ENCODE results near the gene EI24. TPM values are rescaled to one million over a fixed set of nuclear protein-coding genes. Genes with fewer than 3 reads are reported as not detected.
A peak's percentile ranks its signal among the peaks of the same experiment; 100 is the strongest.
"Not testable (repeated sequence)": the region's sequence is repeated elsewhere in the genome, so short reads cannot be mapped to it uniquely, and the experiment has no call there.

The EI24 gene
- total RNA-seq: 187 TPM

- DNase-seq (ENCODE audit: low spot score): peak; percentile 93
- peak; percentile 84 for ATAC-seq
Measured at GRCh38 chr11:125568970-125569914, at the start of gene EI24. Gene EI24 (plus strand): TSS chr11:125569477. CDS start chr11:125572528, 3,051 bp downstream.

DNA sequence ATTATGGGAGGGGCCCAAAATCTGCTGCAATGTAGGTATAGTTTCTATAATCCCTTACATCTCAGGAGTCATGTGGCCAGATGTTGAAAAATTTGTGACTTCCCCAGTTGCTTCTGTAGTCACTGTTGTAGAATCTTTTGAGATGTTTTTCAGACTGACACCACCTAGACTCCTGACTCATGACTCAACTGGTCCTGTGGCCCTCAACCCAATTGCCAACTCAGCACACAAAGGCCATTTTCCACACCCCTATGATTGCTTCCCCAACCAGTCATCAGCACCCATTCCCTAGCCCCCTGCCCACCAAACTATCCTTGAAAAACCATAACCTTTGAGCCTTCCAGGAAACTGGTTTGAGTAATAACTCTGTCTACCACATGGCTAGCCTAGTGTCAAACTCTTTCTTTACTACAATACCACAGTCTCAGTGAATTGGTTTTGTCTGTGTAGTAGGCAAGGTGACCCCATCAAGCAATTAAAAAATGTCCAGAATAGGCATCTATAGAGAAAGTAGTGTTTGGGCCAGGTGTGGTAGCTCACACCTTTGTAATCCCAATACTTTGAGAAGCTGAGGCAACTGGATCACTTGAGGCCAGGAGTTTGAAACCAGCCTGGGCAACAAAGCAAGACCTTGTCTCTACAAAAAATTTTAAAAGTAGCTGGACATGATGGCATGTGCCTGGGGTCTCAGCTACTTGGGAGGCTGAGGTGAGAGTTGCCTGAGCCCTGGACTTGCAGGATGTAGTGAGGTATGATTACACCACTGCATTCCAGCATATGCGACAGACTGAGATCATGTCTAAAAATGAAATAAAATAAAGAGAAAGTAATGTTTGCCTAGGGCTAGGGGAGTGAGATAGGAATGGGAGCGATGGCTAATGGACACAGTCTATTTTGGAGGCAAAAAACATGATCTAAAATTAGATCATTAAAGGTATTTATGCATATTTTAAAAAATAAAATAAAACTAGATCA is 49.1 kb upstream of the EI24 start:
- ATAC-seq (no peak), DNase-seq (ENCODE audit: low spot score) (no peak)

GRCh38 chr11:125525303-125525702 is 44.0 kb upstream of the EI24 start:
- DNase-seq (ENCODE audit: low spot score) (no peak), ATAC-seq (no peak)

GRCh38 chr11:125532668-125533067 is 36.6 kb upstream of the EI24 start:
- ATAC-seq: no peak

DNA sequence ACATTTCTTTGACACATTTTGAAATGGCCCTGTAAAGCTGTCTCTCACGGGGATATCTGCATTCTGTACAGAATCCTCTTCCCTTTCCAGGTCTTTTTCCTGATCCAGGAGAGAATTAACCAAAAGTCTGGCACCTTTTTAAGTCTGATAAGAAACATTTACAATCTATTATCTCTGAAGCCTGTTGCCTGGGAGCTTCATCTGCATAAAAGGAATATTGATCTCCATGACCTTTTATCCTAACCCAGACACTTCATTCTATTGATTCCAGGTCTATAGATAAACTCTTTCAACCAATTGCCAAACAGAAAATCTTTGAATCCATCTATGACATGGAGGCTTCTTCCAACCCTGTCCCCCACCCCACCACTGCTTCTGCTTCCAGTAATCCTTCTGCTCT is 33.7 kb upstream of the EI24 start:
- ATAC-seq: no peak

More at GRCh38 chr11:125532668-125533067, 36.6 kb upstream of the EI24 start:
- DNase-seq (ENCODE audit: low spot score): no peak

DNA sequence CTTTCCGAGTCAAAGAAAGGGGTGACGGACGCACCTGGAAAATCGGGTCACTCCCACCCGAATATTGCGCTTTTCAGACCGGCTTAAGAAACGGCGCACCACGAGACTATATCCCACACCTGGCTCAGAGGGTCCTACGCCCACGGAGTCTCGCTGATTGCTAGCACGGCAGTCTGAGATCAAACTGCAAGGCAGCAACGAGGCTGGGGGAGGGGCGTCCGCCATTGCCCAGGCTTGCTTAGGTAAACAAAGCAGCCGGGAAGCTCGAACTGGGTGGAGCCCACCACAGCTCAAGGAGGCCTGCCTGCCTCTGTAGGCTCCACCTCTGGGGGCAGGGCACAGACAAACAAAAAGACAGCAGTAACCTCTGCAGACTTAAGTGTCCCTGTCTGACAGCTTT is 32.4 kb upstream of the EI24 start:
- DNase-seq (ENCODE audit: low spot score); ATAC-seq: not testable (repeated sequence)

More for the DNA sequence above, 33.7 kb upstream of the EI24 start:
- no peak for DNase-seq (ENCODE audit: low spot score)

- DNase-seq (ENCODE audit: low spot score) (no peak), ATAC-seq (no peak)
Measured at GRCh38 chr11:125542709-125543108, 26.6 kb upstream of the EI24 start.

DNA sequence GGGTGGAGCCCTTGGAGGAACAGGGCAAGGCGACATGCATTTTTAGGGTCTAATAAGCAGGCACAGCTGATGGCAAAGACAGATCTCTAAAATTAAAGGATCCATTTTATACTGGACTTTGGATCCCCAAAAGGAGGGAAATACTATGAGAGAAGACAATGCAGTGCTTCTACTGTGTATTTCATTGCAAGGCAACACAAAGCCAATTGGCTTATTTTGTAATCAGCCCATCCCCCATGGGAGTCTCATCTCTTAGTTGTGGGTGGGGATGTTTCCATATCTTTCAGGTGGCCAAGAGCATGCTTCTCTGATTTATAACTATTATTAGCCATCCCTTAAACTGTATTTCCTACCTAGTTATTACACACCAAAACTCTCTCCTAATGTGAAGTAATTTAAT is 18.5 kb upstream of the EI24 start:
- no peak for DNase-seq (ENCODE audit: low spot score)
- ATAC-seq: no peak

DNA sequence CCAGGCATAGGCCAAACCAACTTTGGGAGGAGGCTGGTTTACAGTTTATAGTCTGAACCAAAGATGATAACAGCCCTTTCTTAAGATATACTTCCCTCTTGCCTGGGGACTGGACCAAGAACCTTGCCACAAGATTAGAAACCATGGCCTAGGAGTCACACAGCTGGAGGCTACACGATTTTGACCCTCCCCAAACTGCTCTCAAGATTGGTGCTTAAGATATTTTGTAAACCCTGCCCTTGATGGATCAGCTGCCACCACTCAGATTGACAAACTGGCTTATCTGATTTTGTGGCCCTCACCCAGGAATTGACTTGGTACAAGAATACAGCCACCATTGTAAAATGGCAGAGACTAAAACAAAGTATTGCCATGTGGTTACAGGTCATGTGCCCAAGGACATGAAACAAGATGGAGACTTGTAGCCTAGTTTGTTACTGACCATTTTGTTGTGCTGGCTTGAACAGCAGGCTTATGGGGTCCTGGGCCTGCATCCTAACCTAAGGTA is 17.4 kb upstream of the EI24 start:
- no peak for ATAC-seq
- DNase-seq (ENCODE audit: low spot score): no peak

GRCh38 chr11:125552927-125553326 is 16.4 kb upstream of the EI24 start:
- DNase-seq (ENCODE audit: low spot score): no peak

DNA sequence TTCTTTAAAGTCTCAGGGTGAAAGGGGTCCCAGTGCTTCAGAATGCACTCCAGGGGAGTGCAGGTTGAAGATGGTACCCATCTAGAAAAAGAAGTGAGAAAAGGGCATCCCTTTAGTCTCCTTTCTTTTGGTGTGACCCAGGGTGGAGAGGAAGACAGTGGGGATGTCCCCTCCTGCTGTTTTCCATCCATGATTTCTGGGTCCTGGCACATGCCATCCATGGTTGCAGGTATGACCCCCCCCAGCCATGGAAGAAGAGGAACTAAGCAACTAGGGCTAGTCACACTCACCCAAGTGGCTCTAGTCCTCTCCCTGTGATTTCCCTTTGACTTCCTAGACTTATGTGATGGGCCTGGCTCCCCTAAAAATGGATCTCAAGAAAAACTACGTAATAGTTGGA is 15.9 kb upstream of the EI24 start:
- DNase-seq (ENCODE audit: low spot score) (no peak), ATAC-seq (no peak)

More at GRCh38 chr11:125552927-125553326, 16.4 kb upstream of the EI24 start:
- ATAC-seq: no peak

GRCh38 chr11:125554038-125554437 is 15.2 kb upstream of the EI24 start:
- ATAC-seq: peak; percentile 70

DNA sequence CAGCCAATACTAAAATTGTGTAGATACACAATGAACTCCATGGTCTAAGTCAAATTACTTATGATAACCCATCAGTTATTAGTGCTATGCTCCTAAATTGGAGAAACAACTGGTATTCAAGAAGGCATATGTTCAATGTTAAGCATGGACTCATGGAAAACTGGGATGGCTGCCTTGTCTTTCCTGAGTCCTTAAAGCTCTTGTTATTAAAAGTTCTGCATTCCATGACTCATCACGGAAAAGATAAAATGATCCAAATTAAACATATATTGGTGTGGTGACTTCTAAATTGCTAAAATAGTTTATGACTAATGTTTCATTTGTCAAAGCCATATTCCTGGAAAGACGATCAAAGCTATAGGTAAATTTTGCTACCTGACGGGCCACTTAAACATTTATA is 9.4 kb upstream of the EI24 start:
- DNase-seq (ENCODE audit: low spot score) (no peak), ATAC-seq (no peak)

More at GRCh38 chr11:125554038-125554437, 15.2 kb upstream of the EI24 start:
- no peak for DNase-seq (ENCODE audit: low spot score)

DNA sequence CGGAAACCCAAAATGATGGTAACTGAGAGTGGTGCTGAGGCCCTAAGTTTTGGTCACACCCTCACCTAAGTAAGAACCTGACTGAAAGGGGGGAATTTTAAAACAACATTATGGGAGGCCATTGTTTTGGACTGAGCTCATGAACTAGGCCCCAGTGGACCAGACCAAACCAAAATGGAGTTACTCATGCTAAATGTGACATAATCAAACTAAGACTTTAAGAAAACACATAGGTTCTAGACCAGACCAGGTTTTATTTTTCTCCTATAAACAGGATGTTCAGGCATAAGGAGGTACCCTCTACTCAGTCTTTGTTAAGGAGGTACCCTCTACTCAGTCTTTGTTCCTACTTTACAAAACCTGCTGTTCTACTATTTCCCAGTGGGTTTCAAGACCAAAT is 7.4 kb upstream of the EI24 start:
- no peak for ATAC-seq
- DNase-seq (ENCODE audit: low spot score): no peak

GRCh38 chr11:125562430-125562829 is 6.8 kb upstream of the EI24 start:
- DNase-seq (ENCODE audit: low spot score) (no peak), ATAC-seq (peak; percentile 37)

GRCh38 chr11:125564357-125564756 is 4.9 kb upstream of the EI24 start:
- DNase-seq (ENCODE audit: low spot score): peak; percentile 78
- ATAC-seq: peak; percentile 54

DNA sequence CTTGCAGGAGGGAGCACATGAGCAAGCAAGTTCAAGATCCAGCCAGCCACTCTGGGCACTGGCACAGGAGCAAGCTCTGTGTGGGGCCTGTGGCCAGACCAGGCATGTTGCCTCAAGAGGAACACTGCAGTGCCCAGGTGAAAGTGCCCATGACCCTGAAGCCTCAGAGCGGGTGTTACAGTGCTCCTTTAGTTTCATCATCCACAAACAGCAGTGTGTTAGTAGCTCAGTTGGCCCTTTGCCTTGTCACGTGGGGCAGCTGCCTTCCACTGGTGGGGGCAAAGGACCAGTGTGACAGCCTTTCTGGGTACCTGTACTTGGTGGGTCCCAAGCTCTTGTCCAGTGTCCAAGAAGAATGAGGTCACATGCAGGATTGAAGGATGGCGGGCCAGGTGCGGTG is 3.0 kb upstream of the EI24 start:
- peak; percentile 69 for ATAC-seq
- peak; percentile 96 for DNase-seq (ENCODE audit: low spot score)

DNA sequence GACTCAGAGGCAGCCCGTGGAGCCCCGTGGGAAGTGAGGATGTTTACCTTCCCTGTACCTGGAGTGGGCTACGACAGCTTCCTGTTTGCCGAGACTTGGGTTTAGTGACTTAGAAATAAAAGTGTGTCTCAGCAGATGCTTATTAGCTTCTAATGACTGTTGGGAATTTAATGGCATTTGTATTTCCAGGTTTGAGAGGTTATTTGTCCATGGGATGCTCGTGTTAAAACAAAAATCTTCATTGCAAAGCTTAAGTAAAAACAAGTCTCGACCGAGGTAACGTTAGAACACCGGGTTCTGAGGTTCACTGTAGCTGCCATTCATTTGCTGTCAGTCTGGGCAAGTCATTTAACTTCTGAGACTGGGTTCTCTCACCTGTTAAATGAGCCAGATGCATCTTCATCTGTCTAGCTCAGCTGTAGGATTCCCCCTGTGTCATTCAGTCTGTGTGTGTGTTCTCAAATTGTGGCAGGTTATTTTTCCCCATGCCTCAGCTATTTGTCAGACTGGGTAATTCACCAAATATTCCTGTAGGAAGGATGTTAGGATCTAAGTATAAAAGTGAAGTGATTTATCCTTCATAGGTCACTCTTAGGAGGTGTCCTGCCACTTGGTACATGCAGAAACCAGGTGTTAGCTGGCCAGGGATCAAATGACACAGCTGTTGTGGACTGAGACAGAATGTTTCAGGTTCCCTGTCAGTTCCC is 791 bp downstream of the EI24 start:
- ATAC-seq (peak; percentile 31), DNase-seq (ENCODE audit: low spot score) (peak; percentile 63)

DNA sequence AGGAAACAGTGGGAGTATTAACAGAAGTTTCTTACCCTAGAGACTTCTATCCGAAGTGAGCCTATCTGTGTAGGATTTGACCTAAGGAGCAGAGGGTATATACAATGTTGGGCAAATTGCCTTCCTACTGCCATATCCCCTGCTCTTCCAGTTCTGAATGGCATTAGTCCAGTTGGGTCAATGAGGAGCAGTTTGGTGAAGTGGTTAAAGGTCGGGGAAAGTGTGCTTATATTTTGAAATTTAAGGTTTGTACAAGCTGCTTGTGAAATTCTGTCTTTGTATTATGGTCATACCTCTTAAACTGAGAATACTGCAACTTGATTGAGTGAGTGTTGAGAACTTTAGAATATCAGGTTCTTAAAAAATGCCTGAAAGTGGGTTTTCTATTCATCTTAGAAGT is 1.7 kb downstream of the EI24 start:
- peak; percentile 39 for ATAC-seq
- no peak for DNase-seq (ENCODE audit: low spot score)

DNA sequence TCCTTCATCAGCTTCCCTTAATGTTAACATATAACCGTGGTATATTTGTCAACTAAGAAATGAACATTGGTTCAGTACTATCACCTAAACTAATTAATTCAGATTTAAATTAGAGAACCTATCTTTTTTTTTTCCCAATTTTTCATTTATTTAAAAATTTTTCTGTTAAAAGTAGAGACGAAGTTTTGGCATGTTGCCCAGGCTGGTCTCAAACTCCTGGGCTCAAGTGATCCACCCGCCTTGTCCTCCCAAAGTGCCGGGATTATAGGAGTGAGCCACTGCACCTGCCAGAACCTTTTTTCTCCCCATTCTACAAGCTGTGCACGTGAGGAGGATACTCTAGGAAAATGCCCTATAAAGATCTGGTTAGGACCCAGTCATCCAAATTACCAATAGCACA is 3.6 kb downstream of the EI24 start:
- ATAC-seq (no peak), DNase-seq (ENCODE audit: low spot score) (no peak)
